Measurements from ENCODE around the gene YWHAB. TPM values are rescaled to one million over a fixed set of nuclear protein-coding genes. Genes with fewer than 3 reads are reported as not detected.
"Not testable (repeated sequence)": the region's sequence is repeated elsewhere in the genome, so short reads cannot be mapped to it uniquely, and the experiment has no call there.

YWHAB gene
- total RNA-seq, 1 experiment from 2014 or later, result 118 TPM

DNA sequence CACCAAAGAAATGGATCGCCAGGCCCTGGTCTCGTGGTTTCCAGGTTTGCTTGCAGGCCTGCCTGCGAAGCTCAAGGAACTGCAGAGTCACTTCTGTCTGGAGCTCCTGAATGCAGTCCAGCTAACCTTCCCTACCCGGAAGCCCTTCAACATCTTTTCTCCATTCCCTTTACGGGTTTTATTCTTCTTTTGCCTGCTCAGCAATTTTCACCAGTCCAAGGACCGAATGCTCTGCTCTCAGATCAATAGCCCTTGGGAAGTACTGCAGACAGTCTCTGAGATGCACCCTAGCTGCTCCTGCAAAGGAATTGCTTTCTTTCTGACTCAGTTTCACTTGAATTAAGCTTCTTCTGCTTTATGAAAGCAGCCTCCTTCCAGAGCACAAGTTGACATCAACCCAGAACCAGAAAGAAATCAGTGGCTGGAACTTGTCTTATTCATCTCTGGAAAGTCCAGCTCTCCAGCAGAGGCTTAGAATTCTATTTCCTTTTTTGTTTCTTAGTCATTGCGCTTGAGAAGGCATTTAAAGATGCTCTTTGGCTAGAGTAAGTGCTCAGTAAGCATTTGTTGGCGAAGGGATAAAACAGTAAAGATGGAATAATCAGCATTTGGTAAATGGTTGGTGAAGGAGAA is 18.7 kb upstream of the YWHAB start:
- ATAC-seq, result no peak
- H3K9me2 ChIP-seq (replicated peaks; ENCODE audit: low read length), result no peaks in the 10 kb centered on the region
- H3K27ac ChIP-seq (ENCODE audit: low read length), result no peak overlapping the region
- no TSS peak for BruUV-seq (replicated peaks)
- ChIA-PET CTCF (interaction anchor here (0.6 to 1.5 kb wide), 5 partner anchors 92 to 182 kb away, joined by 3 to 13 read pairs (median 3); no protein-coding TSS in a partner anchor), POLR2A (ENCODE audit: unreplicated experiment) (no interaction called here)
- TF ChIP-seq EZH2 (IDR thresholded peaks at IDR 0.05; ENCODE audit: low read length, unreplicated experiment) (no peak), EZH2phosphoT487 (IDR thresholded peaks at IDR 0.05; ENCODE audit: borderline replicate concordance, low read length) (no peak)
- TF ChIP-seq, protein P1, sequence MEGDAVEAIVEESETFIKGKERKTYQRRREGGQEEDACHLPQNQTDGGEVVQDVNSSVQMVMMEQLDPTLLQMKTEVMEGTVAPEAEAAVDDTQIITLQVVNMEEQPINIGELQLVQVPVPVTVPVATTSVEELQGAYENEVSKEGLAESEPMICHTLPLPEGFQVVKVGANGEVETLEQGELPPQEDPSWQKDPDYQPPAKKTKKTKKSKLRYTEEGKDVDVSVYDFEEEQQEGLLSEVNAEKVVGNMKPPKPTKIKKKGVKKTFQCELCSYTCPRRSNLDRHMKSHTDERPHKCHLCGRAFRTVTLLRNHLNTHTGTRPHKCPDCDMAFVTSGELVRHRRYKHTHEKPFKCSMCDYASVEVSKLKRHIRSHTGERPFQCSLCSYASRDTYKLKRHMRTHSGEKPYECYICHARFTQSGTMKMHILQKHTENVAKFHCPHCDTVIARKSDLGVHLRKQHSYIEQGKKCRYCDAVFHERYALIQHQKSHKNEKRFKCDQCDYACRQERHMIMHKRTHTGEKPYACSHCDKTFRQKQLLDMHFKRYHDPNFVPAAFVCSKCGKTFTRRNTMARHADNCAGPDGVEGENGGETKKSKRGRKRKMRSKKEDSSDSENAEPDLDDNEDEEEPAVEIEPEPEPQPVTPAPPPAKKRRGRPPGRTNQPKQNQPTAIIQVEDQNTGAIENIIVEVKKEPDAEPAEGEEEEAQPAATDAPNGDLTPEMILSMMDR (conservative IDR thresholded peaks at IDR 0.05; ENCODE audit: low read depth, low read length), result no peak
- H4K20me1 ChIP-seq (ENCODE audit: low read length), result no peaks in the 10 kb centered on the region
- 0 out of 2 replicates have a peak overlapping the region, but pooled peaks have one; percentile 29 for H2AFZ ChIP-seq (ENCODE audit: low read length)
- no peak overlapping the region for H3K4me3 ChIP-seq (ENCODE audit: low read length)
- H3F3A ChIP-seq (ENCODE audit: low read length, unreplicated experiment), result no peaks in the 10 kb centered on the region
- H3K9ac ChIP-seq (ENCODE audit: low read length), result no peak overlapping the region
- no peaks in the 10 kb centered on the region for H3K9me3 ChIP-seq (ENCODE audit: low read length)
- H3K27me3 ChIP-seq (ENCODE audit: low read length), result 0 out of 2 replicates have a peak, but pooled peaks cover 6% of the 10 kb centered on the region
- H3K4me1 ChIP-seq (ENCODE audit: insufficient read depth, low read length), result peaks cover 3% of the 10 kb centered on the region; the same call in 1 of the 2 replicates
- intact Hi-C loops (cut with micrococcal nuclease), result loop anchor here (1.0 to 2.0 kb wide), 2 partner anchors 120 to 182 kb away; no protein-coding TSS in a partner anchor
- H3K36me3 ChIP-seq (ENCODE audit: low read depth, low read length), result no peaks in the 10 kb centered on the region
- no peaks in the 10 kb centered on the region for H3K79me2 ChIP-seq (ENCODE audit: low read length)
- no peak for DNase-seq
- H3K4me2 ChIP-seq (ENCODE audit: low read length), result no peak overlapping the region; the same call in 1 of the 2 replicates

DNA sequence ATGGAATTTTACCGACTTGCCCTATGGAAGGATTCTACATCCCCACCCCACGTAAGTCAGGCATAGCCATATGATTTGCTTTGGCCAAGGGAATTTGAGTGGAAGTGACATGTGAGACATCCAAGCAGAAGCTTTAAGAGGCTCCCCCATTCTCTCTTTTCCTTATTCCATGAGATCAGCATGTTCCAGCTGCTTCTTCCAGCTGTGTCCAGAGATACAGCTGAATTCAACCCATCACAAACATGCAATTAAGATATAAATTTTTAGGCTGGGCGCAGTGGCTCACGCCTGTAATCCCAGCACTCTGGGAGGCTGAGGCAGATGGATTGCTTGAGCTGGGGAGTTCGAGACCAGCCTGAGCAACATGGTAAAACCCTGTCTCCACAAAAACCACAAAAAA is 16.0 kb upstream of the YWHAB start:
- peaks cover 6% of the 10 kb centered on the region; the same call in 1 of the 2 replicates for H3K27me3 ChIP-seq (ENCODE audit: low read length)
- no peak overlapping the region for H3K4me2 ChIP-seq (ENCODE audit: low read length)
- BruUV-seq (replicated peaks), result no TSS peak
- DNase-seq, result no peak
- ChIA-PET CTCF (interaction anchor here (0.6 kb wide), 1 partner anchor 40 kb away, joined by 8 read pairs; the partner anchor contains the start of gene PABPC1L), POLR2A (ENCODE audit: unreplicated experiment) (interaction anchor here (0.6 kb wide), 1 partner anchor 475 kb away, joined by 3 read pairs; no protein-coding TSS in a partner anchor)
- H3K36me3 ChIP-seq (ENCODE audit: low read depth, low read length), result no peaks in the 10 kb centered on the region
- H3K9ac ChIP-seq (ENCODE audit: low read length), result no peak overlapping the region
- H2AFZ ChIP-seq (ENCODE audit: low read length), result no peak overlapping the region
- H3K4me3 ChIP-seq (ENCODE audit: low read length), result no peak overlapping the region
- H3K9me2 ChIP-seq (replicated peaks; ENCODE audit: low read length), result no peaks in the 10 kb centered on the region
- no peaks in the 10 kb centered on the region for H4K20me1 ChIP-seq (ENCODE audit: low read length)
- H3K4me1 ChIP-seq (ENCODE audit: insufficient read depth, low read length), result no peaks in the 10 kb centered on the region
- intact Hi-C loops (cut with micrococcal nuclease), result no loop called here
- no peak overlapping the region for H3K27ac ChIP-seq (ENCODE audit: low read length)
- no peaks in the 10 kb centered on the region for H3K79me2 ChIP-seq (ENCODE audit: low read length)
- no peaks in the 10 kb centered on the region for H3F3A ChIP-seq (ENCODE audit: low read length, unreplicated experiment)
- TF ChIP-seq EZH2 (IDR thresholded peaks at IDR 0.05; ENCODE audit: low read length, unreplicated experiment), result no peak
- TF ChIP-seq, protein P1 (conservative IDR thresholded peaks at IDR 0.05; ENCODE audit: low read depth, low read length), result no peak
- no peak for TF ChIP-seq EZH2phosphoT487 (IDR thresholded peaks at IDR 0.05; ENCODE audit: borderline replicate concordance, low read length)
- ATAC-seq, result no peak
- H3K9me3 ChIP-seq (ENCODE audit: low read length), result no peaks in the 10 kb centered on the region

- H3K4me2 ChIP-seq (ENCODE audit: low read length); DNase-seq; H3K27me3 ChIP-seq (ENCODE audit: low read length); H3F3A ChIP-seq (ENCODE audit: low read length, unreplicated experiment); H3K9me3 ChIP-seq (ENCODE audit: low read length); POLR2A ChIA-PET (ENCODE audit: unreplicated experiment); H3K9ac ChIP-seq (ENCODE audit: low read length); H3K36me3 ChIP-seq (ENCODE audit: low read depth, low read length); H3K9me2 ChIP-seq (replicated peaks; ENCODE audit: low read length); H3K27ac ChIP-seq (ENCODE audit: low read length); H2AFZ ChIP-seq (ENCODE audit: low read length); ATAC-seq; BruUV-seq (replicated peaks); H3K4me3 ChIP-seq (ENCODE audit: low read length); CTCF ChIA-PET; intact Hi-C loops (cut with micrococcal nuclease): not testable (repeated sequence)
- Histone ChIP-seq H4K20me1 (ENCODE audit: low read length) (peaks cover 14% of the 10 kb centered on the region), H3K79me2 (ENCODE audit: low read length) (peaks cover 25% of the 10 kb centered on the region), H3K4me1 (ENCODE audit: insufficient read depth, low read length) (peaks cover 11% of the 10 kb centered on the region)
Observed at GRCh38 chr20:44882360-44882759, 3.1 kb upstream of the YWHAB start.
